NOMO-1 treated with DMSO at 0.1 percent for 48 hours (cell line): ENCODE data around the gene PFKP.
A peak's percentile ranks its signal among the peaks of the same experiment; 100 is the strongest.

Experiments used
- DNase-seq: peaks from one replicate; lab custom pipeline; 2025; ENCODE audit not compliant: unreplicated experiment; lab: John Stamatoyannopoulos, UW

Gene PFKP

GRCh38 chr10:3069876-3070275 lies 2.5 kb downstream of the PFKP start:
- DNase-seq, result no peak

GRCh38 chr10:3071405-3072198 lies 4.3 kb downstream of the PFKP start:
- peak; percentile 20 for DNase-seq

- no peak for DNase-seq
These were observed 5.5 kb downstream of the PFKP start for GRCh38 chr10:3072641-3073360.

- no peak for DNase-seq
These were observed 6.9 kb downstream of the PFKP start for GRCh38 chr10:3074145-3074665.

GRCh38 chr10:3074985-3075600 lies 7.7 kb downstream of the PFKP start:
- DNase-seq, result no peak

- DNase-seq, result no peak
These were observed 8.8 kb downstream of the PFKP start for GRCh38 chr10:3076138-3076537.

GRCh38 chr10:3077509-3077908 lies 10.2 kb downstream of the PFKP start:
- no peak for DNase-seq

- DNase-seq, result no peak
These were observed 10.7 kb downstream of the PFKP start for GRCh38 chr10:3077940-3078630.

GRCh38 chr10:3081383-3081981 lies 14.1 kb downstream of the PFKP start:
- DNase-seq, result no peak

GRCh38 chr10:3082290-3082689 lies 14.9 kb downstream of the PFKP start:
- no peak for DNase-seq

GRCh38 chr10:3085785-3086567 lies 18.6 kb downstream of the PFKP start:
- DNase-seq, result no peak

GRCh38 chr10:3090388-3090787 lies 23.0 kb downstream of the PFKP start:
- no peak for DNase-seq

GRCh38 chr10:3090914-3091787 lies 23.8 kb downstream of the PFKP start:
- no peak for DNase-seq

- no peak for DNase-seq
These were observed 24.6 kb downstream of the PFKP start for GRCh38 chr10:3091921-3092320.

- DNase-seq, result no peak
These were observed 26.6 kb downstream of the PFKP start for GRCh38 chr10:3093996-3094395.

GRCh38 chr10:3094609-3095036 lies 27.3 kb downstream of the PFKP start:
- no peak for DNase-seq

GRCh38 chr10:3095373-3096139 lies 28.2 kb downstream of the PFKP start:
- peak; percentile 95 for DNase-seq

- no peak for DNase-seq
These were observed 28.8 kb downstream of the PFKP start for GRCh38 chr10:3096149-3096548.
